Hematopoietic multipotent progenitor cell treated with erythropoietin and hydrocortisone succinate and interleukin-3 and kit ligand, for 17 days (in vitro differentiated cells): ENCODE measurements around the gene ANGEL1.

Experiments used
- DNase-seq: peaks from one replicate; pipeline ENCODE4 v3.0.0-alpha.2; 2015; ENCODE audit warnings: low spot score

The ANGEL1 gene

GRCh38 chr14:76778546-76779215 lies 34.0 kb downstream of the ANGEL1 start:
- DNase-seq, result no peak

- no peak for DNase-seq
These were observed 35.0 kb downstream of the ANGEL1 start for GRCh38 chr14:76777721-76778120.

- no peak for DNase-seq
These were observed 36.0 kb downstream of the ANGEL1 start for GRCh38 chr14:76776428-76777251.

GRCh38 chr14:76775695-76776427 lies 36.8 kb downstream of the ANGEL1 start:
- DNase-seq, result no peak

GRCh38 chr14:76774821-76775694 lies 37.6 kb downstream of the ANGEL1 start:
- no peak for DNase-seq

- no peak for DNase-seq
These were observed 38.5 kb downstream of the ANGEL1 start for GRCh38 chr14:76773956-76774820.

GRCh38 chr14:76773188-76773885 lies 39.3 kb downstream of the ANGEL1 start:
- DNase-seq, result no peak

- no peak for DNase-seq
These were observed 40.1 kb downstream of the ANGEL1 start for GRCh38 chr14:76772300-76773187.

GRCh38 chr14:76771437-76771980 lies 41.2 kb downstream of the ANGEL1 start:
- no peak for DNase-seq

GRCh38 chr14:76770521-76771436 lies 41.9 kb downstream of the ANGEL1 start:
- DNase-seq, result no peak

GRCh38 chr14:76769636-76770292 lies 42.9 kb downstream of the ANGEL1 start:
- DNase-seq, result no peak

- no peak for DNase-seq
These were observed 43.8 kb downstream of the ANGEL1 start for GRCh38 chr14:76768671-76769500.

- DNase-seq, result peak; percentile 39
These were observed 44.7 kb downstream of the ANGEL1 start for GRCh38 chr14:76767681-76768656.

GRCh38 chr14:76765461-76765931 lies 47.2 kb downstream of the ANGEL1 start:
- DNase-seq, result no peak
